IPS DF 4.7 (cell line): ENCODE data around the gene TLCD2.
"Not testable (repeated sequence)": the region's sequence is repeated elsewhere in the genome, so short reads cannot be mapped to it uniquely, and the experiment has no call there.

Experiments used
- DNase-seq: peaks from one replicate; pipeline ENCODE4 v3.0.0-alpha.2; 2013; ENCODE audit warnings: low spot score; ENCODE audit errors: extremely low read depth

TLCD2 gene

DNA sequence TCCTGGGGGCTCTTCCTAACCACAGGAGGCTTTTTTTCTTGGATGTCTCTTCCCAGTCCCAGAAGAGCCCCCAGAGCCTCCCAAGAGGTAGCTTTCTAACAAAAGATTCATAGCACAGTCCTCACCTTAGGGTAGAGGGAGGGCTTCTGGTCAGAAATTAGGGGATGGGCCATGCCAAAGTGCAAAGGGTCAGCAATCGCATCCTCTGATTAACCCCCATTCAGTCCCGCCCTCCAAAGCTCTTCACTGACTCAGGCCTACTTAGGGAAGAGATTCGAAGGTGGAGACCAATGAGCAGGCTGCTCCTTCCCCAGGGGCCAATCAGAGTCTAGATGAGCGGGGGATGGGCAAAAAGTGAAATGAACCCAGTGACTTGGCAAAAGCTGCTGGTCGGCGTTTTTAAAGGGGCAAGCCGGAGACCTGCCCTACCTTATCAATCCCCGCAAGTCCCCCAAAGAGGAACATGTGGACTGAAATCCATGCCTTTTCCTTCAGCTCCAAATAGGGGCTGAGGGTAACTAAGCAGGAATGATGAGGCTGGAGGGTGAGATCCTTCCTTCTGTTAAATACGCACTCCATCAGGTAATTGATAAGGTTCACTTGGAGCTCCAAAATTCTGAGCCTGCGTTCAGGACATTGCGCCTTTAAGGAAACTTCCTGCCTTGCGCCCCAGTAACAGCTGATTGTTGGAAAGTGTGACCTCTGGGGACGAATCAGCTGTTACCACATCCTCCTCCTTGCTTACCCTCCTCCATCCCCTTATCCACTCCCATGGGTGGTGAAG lies 6.9 kb upstream of the TLCD2 start:
- peak; percentile 98 for DNase-seq

GRCh38 chr17:1716076-1716911 lies 6.1 kb upstream of the TLCD2 start:
- peak; percentile 99 for DNase-seq

GRCh38 chr17:1715803-1716075 lies 5.6 kb upstream of the TLCD2 start:
- DNase-seq, result no peak

DNA sequence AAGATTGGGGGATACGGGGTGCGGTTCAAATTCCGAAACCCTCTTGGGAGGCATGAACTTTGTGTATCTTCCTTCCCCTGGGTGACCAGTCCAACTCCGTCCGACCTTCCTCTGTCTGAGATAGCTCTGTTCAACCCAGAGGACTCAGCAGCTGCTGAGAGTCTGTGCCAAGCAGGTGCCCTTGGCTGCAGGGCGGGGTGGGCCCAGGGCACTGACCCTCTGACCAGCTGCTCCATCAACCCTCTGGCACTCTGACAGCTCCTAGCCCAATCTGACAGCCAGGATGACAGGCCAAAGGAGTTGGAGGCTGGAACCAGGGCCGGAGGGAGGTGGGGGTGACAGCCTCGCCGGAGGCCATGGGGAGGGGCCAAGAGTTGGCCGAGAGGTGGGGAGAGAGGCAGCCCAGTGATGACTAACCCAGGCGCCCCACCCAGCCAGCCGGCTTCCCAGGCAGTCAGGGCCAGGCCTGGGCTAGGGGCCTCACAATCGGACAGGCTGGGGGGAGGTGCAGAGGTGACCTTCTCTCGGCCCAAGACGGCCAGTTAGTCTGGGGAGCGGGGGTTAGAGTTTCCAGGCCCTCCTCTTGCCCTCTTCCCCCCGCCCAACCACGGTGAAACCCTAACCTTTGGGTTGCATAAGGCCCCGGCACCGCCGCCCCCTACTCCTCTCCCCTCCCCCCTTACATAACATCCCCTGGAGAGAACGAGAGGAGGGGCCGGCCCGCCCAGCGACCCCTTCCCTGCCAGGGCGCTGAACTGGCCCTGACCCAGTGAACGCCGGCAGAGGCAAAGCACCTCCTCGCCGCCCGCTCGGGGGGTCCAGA lies 5.0 kb upstream of the TLCD2 start:
- DNase-seq, result no peak

DNA sequence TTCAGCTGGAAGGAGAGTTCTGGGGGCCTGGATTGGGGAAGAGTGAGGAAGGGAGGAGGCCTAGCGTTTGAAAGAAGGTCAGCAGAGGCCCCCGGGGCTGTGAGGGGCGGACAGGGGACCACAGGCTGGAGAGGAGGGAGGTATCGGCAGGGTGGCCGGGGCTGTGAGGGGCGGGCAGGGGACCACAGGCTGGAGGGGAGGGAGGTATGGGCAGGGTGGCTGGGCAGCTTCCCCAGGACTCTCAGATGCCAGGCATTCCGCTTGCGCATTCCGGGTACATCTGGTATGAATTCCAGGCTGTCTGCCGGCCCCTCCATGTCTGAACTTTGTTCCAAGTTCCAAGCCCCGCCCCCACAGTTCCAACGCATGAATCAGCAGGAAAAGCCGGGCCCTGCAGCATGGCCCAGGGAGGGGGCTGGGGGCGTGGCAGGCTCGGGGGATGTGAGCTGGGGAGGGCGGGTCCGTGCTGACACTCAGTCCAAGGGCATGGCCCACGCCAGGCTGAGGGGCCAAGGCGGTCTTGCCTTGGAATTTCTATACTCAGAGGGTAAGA lies 4.3 kb upstream of the TLCD2 start:
- DNase-seq, result no peak

GRCh38 chr17:1713878-1714426 lies 3.8 kb upstream of the TLCD2 start:
- DNase-seq, result no peak

DNA sequence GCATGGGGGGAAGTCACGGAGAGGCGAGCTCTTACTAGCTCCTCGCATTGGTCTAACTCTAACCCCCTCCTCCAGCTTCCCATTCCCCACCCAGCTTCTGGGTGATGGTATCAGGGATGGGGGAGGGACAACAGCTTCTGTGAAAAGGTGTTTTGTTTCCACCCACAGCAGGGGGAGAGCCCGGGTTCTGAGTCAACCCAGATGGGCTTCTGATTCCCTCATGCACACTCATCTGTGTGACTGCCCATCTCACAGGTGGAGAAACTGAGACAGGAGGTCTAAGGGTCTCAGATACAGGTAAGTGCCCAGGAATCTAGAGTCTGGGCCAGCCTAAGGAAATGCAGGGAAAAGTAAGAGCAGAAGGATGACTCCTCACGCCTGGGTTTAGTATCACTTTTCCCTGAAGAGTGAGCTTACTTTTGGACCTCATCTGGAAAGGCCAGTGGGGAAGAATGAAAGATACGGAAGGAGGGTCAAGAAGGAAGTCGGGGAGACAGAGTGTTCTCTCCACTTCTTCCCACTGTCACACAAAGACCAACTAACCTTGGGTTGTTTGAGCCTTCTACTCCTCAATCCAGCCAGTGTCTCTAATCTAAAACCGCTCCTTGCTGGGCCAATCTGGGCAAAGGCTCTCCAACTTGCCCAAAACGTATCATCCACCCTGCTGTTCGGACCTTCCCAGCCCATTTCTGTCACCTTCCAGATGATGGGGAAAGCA lies 3.1 kb upstream of the TLCD2 start:
- DNase-seq, result no peak

DNA sequence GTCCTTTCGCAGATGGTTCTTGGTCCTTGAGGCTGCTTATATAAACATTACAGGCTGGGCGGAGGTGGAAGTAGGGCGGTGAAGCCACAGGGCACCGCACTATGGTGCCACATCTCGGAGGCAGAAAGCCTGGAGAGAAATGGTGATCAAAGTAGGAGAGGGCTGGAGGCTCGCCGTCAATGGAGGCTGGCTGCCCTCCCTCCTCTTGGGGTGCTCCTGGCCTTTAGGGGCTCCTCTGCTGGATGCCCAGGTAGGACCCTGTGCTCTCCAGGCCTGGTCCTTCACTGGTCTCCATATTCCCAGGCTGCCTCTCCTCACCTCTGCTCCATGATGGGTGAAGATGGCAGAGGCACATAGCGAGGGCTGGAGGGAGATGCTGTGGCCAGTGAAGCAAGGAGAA lies 2.1 kb upstream of the TLCD2 start:
- no peak for DNase-seq

GRCh38 chr17:1711804-1712203 lies 1.6 kb upstream of the TLCD2 start:
- DNase-seq, result no peak

DNA sequence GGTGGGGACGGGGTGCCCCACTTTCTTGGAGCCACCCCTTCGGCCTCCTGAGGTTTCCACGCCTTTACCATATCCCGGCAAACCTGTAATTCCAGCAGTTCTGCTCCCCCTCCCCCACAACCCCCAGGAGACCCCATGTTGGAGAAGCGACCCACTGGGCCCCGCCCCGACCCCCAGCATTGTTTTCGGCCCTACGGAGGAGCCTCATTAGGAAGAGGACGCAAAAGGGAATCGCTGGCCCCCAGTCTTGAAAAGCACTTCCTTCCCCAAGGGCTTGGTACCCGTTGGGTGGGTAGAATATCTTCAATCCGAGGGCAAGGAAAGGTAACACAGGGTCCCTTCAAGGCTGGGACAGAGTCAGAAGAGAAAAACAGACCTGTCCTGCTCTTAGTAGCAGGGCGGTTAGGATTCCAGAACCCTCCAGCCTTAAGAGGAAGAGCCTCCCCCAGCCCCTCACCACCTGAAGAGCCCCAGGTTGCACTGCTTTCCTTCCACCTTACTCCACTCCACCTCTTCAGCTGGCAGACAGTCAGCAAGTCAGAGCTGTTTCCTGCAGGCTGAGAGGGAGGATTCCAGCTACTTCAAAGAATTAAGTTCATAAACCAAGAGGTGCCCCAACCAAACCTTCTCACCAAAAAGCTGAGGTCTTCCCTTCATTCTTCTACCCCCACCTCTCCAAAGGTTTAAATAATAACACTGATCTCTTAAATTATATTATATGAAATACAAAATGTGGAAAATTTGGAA lies 803 bp upstream of the TLCD2 start:
- DNase-seq, result no peak

GRCh38 chr17:1709403-1709951 lies 700 bp downstream of the TLCD2 start:
- DNase-seq, result no peak

DNA sequence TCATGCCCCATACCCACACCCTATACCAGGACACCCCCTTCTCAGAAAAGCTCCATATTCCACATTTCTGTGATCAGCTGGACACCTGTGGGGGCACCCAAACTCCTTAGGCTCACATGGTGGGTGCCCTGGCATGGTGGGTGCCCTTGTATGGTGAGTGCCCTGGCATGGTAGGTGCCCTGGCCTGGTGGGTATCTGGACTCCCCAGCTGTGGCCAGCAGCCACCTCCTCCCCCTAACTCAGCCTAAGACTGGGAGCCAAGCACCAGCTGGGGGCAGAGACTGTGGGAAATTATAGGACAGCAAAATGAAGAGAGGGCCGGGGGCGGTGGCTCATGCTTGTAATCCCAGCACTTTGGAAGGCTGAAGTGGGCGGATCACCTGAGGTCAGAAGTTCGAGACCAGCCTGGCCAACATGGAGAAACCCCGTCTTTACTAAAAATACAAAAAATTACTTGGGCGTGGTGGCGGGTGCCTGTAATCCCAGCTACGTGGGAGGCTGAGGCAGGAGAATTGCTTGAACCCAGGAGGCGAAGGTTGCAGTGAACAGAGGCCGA lies 1.3 kb downstream of the TLCD2 start:
- not testable (repeated sequence) for DNase-seq

DNA sequence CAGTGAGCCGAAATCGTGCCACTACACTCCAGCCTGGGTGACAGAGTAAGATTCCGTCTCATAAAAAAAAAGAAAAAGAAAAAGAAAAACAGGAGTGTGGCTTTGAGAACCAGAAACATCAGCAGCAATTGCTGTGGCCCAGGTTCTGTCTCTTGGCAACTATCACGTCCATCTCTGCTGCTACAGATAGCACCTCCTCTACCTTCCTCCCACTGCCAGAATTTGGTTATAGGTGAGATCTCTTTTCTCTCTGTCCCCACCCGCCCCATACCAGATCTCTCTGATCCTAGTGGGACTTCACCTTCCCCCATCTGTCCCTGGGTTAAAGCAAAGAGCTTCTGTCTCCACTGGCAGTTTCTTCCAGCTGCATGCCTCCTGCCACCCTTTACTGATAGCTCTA lies 3.1 kb downstream of the TLCD2 start:
- no peak for DNase-seq

GRCh38 chr17:1705004-1705403 lies 5.2 kb downstream of the TLCD2 start:
- no peak for DNase-seq

GRCh38 chr17:1703063-1703462 lies 7.1 kb downstream of the TLCD2 start:
- DNase-seq, result no peak

- not testable (repeated sequence) for DNase-seq
These were observed 10.3 kb downstream of the TLCD2 start for GRCh38 chr17:1699891-1700290.

GRCh38 chr17:1697681-1698080 lies 12.5 kb downstream of the TLCD2 start:
- no peak for DNase-seq

DNA sequence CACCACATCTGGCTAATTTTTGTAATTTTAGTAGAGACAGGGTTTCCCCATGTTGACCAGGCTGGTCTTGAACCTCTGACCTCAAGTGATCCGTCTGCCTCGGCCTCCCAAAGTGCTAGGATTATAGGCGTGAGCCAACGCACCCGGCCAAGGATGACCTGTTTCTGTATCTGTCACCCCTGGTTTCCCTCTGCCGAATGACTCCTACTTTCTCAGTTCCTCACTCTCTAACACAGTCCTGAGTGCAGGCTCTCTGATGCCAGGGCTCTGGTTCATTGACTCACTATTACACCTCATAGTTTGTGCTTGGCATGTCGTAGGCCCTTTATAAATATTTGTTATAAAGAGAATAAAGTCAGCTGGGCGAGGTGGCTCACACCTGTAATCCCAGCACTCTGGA lies 14.8 kb downstream of the TLCD2 start:
- no peak for DNase-seq

DNA sequence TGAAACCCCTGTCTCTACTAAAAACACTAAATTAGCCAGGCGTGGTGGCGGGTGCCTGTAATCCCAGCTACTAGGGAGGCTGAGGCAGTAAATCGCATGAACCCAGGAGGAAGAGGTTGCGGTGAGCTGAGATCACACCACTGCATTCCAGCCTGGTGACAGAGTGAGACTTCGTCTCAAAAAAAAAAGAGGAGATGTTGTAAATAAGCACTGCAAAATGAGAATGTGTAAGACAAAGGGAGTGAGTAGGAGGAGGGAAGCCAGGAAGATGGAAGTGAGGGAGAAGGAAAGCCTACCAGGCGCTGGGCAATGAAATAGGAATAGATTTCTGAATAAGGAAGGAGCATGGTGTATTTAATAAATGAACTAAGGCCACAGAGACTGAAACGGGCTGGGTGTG lies 16.8 kb downstream of the TLCD2 start:
- DNase-seq, result no peak
